Mesenchymal stem cell (in vitro differentiated cells and primary cell): ENCODE measurements around the gene ENSA. TPM values are rescaled to one million over a fixed set of nuclear protein-coding genes. Genes with fewer than 3 reads are reported as not detected.
A peak's percentile ranks its signal among the peaks of the same experiment; 100 is the strongest.

Experiments
- DNase-seq: peaks from one replicate; pipeline ENCODE4 v3.0.0-alpha.2; 2013
- H2AFZ ChIP-seq: one replicate; pipeline ENCODE4 v1.6.1; 2013; ENCODE audit warnings: low read depth, mild to moderate bottlenecking, control low read depth, inconsistent platforms, low read length, moderate library complexity
- H2AK5ac ChIP-seq: 2 replicates; pipeline ENCODE4 v1.6.1; 2013; ENCODE audit warnings: low read length, moderate library complexity, mild to moderate bottlenecking, inconsistent platforms; ENCODE audit not compliant: severe bottlenecking
- H2BK120ac ChIP-seq: one replicate; pipeline ENCODE4 v1.6.1; 2013; ENCODE audit warnings: low read depth, mild to moderate bottlenecking, inconsistent platforms, low read length, moderate library complexity
- H2BK12ac ChIP-seq, 2 experiments: one replicate each; pipeline ENCODE4 v1.6.1; 2013; ENCODE audit warnings: inconsistent platforms in 2 of 2, low read length in 2 of 2, mild to moderate bottlenecking in 2 of 2, moderate library complexity in 2 of 2, control low read depth in 1 of 2
- H2BK15ac ChIP-seq: one replicate; pipeline ENCODE4 v1.6.1; 2013; ENCODE audit warnings: mild to moderate bottlenecking, low read depth, inconsistent platforms; ENCODE audit not compliant: poor library complexity, severe bottlenecking
- H2BK5ac ChIP-seq: 2 replicates; pipeline ENCODE4 v1.6.1; 2013; ENCODE audit warnings: low read depth, mild to moderate bottlenecking, low read length, control low read depth, inconsistent platforms; ENCODE audit not compliant: poor library complexity, severe bottlenecking
- H3K14ac ChIP-seq, 2 experiments: one replicate each; pipeline ENCODE4 v1.6.1; 2013; ENCODE audit warnings: inconsistent platforms in 2 of 2, low read length in 2 of 2, control low read depth in 1 of 2, mild to moderate bottlenecking in 1 of 2, moderate library complexity in 1 of 2
- H3K18ac ChIP-seq, 2 experiments: one replicate each; pipeline ENCODE4 v1.6.1; 2013; ENCODE audit warnings: inconsistent platforms in 2 of 2, low read length in 2 of 2, control low read depth in 1 of 2, low read depth in 1 of 2, mild to moderate bottlenecking in 1 of 2
- H3K23ac ChIP-seq, 2 experiments: one replicate each; pipeline ENCODE4 v1.6.1; 2013; ENCODE audit warnings: inconsistent platforms in 2 of 2, low read length in 2 of 2, mild to moderate bottlenecking in 2 of 2, moderate library complexity in 2 of 2, control low read depth in 1 of 2
- H3K27ac ChIP-seq: 2 replicates; pipeline ENCODE4 v1.5.1; 2013; ENCODE audit warnings: mild to moderate bottlenecking, moderate library complexity, low read length, control low read depth, inconsistent platforms; ENCODE audit not compliant: poor library complexity, severe bottlenecking
- H3K27me3 ChIP-seq, 2 experiments: 2 replicates each; pipeline versions ENCODE4 v1.6.1 to v1.7.0; 2013; ENCODE audit warnings: low read length in 2 of 2, mild to moderate bottlenecking in 2 of 2, moderate library complexity in 2 of 2, control low read depth in 1 of 2, inconsistent platforms in 1 of 2; ENCODE audit not compliant: control insufficient read depth in 1 of 2, insufficient read depth in 1 of 2
- H3K36me3 ChIP-seq, 2 experiments: 2 replicates each; pipeline versions ENCODE4 v1.6.1 to v1.7.0; 2013; ENCODE audit warnings: low read length in 2 of 2, control low read depth in 1 of 2, inconsistent platforms in 1 of 2, low read depth in 1 of 2, mild to moderate bottlenecking in 1 of 2; ENCODE audit not compliant: insufficient read depth in 2 of 2, control insufficient read depth in 1 of 2
- H3K4ac ChIP-seq, 2 experiments: one replicate each; pipeline ENCODE4 v1.6.1; 2013; ENCODE audit warnings: inconsistent platforms in 2 of 2, low read length in 2 of 2, mild to moderate bottlenecking in 2 of 2, moderate library complexity in 2 of 2, control low read depth in 1 of 2, low read depth in 1 of 2
- H3K4me1 ChIP-seq: 2 replicates; pipeline ENCODE4 v1.6.1; 2013; ENCODE audit warnings: low read depth, low read length, control low read depth; ENCODE audit not compliant: control insufficient read depth, insufficient read depth
- H3K4me2 ChIP-seq: 2 replicates; pipeline ENCODE4 v1.6.1; 2013; ENCODE audit warnings: low read length, mild to moderate bottlenecking, inconsistent platforms; ENCODE audit not compliant: poor library complexity, severe bottlenecking
- H3K4me3 ChIP-seq, 2 experiments: 2 replicates each; pipeline versions ENCODE4 v1.5.1 to v1.7.0; 2013; ENCODE audit warnings: low read length in 2 of 2, mild to moderate bottlenecking in 2 of 2, control low read depth in 1 of 2, low read depth in 1 of 2; ENCODE audit not compliant: insufficient read depth in 1 of 2
- H3K79me1 ChIP-seq: replicated peaks from 2 replicates; pipeline ENCODE4 v1.6.1; 2013; ENCODE audit warnings: mild to moderate bottlenecking, control low read depth, low read length, inconsistent platforms; ENCODE audit not compliant: poor library complexity, severe bottlenecking
- H3K9ac ChIP-seq: 2 replicates; pipeline ENCODE4 v1.7.0; 2013; ENCODE audit warnings: mild to moderate bottlenecking, low read length, moderate library complexity
- H3K9me3 ChIP-seq: 2 replicates; pipeline ENCODE4 v1.7.0; 2013; ENCODE audit warnings: mild to moderate bottlenecking, low read length; ENCODE audit not compliant: control insufficient read depth
- H4K8ac ChIP-seq: one replicate; pipeline ENCODE4 v1.6.1; 2013; ENCODE audit warnings: inconsistent platforms, mild to moderate bottlenecking, low read length, moderate library complexity
- H4K91ac ChIP-seq: one replicate; pipeline ENCODE4 v1.6.1; 2013; ENCODE audit warnings: mild to moderate bottlenecking, low read length, inconsistent platforms
- WGBS: methylation state at CpG from one replicate; pipeline ENCODE4 v1.1.7; 2013; ENCODE audit warnings: mixed read lengths; 5-methylcytosine and 5-hydroxymethylcytosine counted together
- polyA plus RNA-seq, 2 experiments: library from polyadenylated mRNA; stranded (reverse); fragments of 200-250 nt; gene quantifications; one replicate each; pipeline ENCODE4 v1.2.3, GENCODE V29; 2013

ENSA gene, protein sequence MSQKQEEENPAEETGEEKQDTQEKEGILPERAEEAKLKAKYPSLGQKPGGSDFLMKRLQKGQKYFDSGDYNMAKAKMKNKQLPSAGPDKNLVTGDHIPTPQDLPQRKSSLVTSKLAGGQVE
- polyA plus RNA-seq (2013, experiment 1 of 2): 71.3 TPM
- polyA plus RNA-seq (2013, experiment 2 of 2): 71.6 TPM

DNA sequence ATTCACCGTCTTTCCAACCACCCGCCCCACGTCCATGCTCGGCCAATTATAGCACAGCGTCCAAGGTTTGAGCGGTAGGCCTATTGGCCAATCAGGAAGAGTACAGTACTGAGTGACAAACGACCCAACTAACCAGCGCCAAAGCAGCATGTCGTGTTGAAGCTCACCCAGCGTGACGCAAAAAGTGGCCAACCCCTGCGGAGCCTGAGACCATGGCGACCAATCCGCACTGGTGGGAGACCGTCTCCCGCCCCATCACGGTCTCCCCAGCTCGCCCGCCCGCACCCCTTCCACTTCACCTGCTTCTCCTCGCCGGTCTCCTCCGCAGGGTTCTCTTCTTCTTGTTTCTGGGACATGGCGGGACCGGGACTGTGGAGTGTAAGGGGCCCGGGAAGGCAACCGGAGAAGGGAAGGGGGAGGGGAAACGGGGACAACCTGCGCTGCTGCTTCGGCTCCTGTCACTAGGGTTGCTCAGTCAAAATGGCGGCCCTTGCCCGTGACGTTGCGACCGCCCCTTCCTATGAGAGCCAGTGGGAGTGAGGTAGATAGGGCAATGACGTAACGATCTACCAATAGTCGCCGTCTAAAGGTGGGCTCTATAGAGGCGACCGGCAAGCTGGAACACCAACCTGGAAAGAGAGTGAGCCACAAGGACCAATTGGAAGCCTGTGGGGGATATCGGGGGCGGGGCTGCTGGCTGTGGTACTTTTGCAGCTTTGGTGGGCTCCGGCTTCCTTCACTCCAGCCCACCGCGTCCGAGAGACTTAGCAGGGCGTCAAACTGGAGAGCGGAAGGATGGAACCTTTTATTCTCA is at the start of gene ENSA:
Gene ENSA, minus strand, starts transcription at position 498 of the 814 bp plus-strand sequence. Its CDS starts 142 bp downstream, at position 356.
- Histone ChIP-seq H3K36me3 (peaks cover 10 to 33% of the 10 kb centered on the region in 2 experiments), H3K9me3 (no peaks in the 10 kb centered on the region), H4K8ac (peak within 1 kb of the TSS; percentile 87), H3K18ac (peak within 1 kb of the TSS; percentile 64 to 89), H2BK5ac (peak within 1 kb of the TSS; percentile 50), H3K79me1 (peaks cover 17% of the 10 kb centered on the region), H4K91ac (peak within 1 kb of the TSS; percentile 34), H3K23ac (no peak within 1 kb of the TSS), H3K14ac (no peak within 1 kb of the TSS), H3K27ac (peak within 1 kb of the TSS; percentile 98), H2AK5ac (peak within 1 kb of the TSS; percentile 39), H3K4me2 (peak within 1 kb of the TSS; percentile 91), H3K4ac (no peak within 1 kb of the TSS), H3K27me3 (no peaks in the 10 kb centered on the region), H3K4me3 (peak within 1 kb of the TSS; percentile 80 to 94), H2AFZ (peak within 1 kb of the TSS; percentile 86), H2BK15ac (peak within 1 kb of the TSS; percentile 95), H2BK120ac (peak within 1 kb of the TSS; percentile 73), H3K9ac (peak within 1 kb of the TSS; percentile 93), H2BK12ac (no peak within 1 kb of the TSS), H3K4me1 (peaks cover 6% of the 10 kb centered on the region)
- peak; percentile 100 for DNase-seq
- 1% methylated on average over 40 of the region's 49 CpGs for WGBS

DNA sequence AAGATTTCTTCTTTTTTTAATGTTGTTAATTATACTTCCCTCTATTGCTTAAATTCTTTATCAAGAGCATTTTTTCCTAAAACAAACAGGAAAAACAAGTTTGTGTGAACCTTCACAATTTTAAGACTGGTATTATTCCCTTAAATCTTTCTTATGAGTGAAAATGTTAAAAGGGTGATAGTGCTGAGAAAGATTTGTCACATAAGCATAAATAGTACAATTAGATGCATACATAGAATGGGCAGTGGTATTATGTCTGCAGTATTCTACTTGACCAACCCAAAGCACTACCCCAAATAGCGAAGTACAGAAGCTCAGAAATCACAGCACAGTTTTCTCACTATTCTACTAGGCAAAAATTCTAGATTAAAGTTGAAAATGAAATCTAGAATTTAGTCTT is 49.6 kb upstream of the ENSA start:
- peaks cover 7 to 14% of the 10 kb centered on the region in 2 experiments for H3K36me3 ChIP-seq
- H3K27me3 ChIP-seq: no peaks in the 10 kb centered on the region
- no peak overlapping the region for H3K4me3 ChIP-seq
- H2BK15ac ChIP-seq: no peak overlapping the region
- no peak overlapping the region for H2BK120ac ChIP-seq
- no CpG with 5 or more reads among the region's 1 CpG for WGBS
- no peak overlapping the region for H2AFZ ChIP-seq
- H3K4me1 ChIP-seq: no peaks in the 10 kb centered on the region
- H3K9me3 ChIP-seq: no peaks in the 10 kb centered on the region
- H4K8ac ChIP-seq: no peak overlapping the region
- H3K79me1 ChIP-seq: peaks cover 18% of the 10 kb centered on the region
- H3K27ac ChIP-seq: no peak overlapping the region
- no peak overlapping the region for H3K23ac ChIP-seq
- H2BK5ac ChIP-seq: no peak overlapping the region
- no peak overlapping the region for H3K4me2 ChIP-seq
- no peak overlapping the region for H2AK5ac ChIP-seq
- H3K18ac ChIP-seq: no peak overlapping the region
- no peak for DNase-seq
- H3K14ac ChIP-seq: no peak overlapping the region
- no peak overlapping the region for H4K91ac ChIP-seq
- no peak overlapping the region for H3K4ac ChIP-seq
- H3K9ac ChIP-seq: no peak overlapping the region
- H2BK12ac ChIP-seq: no peak overlapping the region

DNA sequence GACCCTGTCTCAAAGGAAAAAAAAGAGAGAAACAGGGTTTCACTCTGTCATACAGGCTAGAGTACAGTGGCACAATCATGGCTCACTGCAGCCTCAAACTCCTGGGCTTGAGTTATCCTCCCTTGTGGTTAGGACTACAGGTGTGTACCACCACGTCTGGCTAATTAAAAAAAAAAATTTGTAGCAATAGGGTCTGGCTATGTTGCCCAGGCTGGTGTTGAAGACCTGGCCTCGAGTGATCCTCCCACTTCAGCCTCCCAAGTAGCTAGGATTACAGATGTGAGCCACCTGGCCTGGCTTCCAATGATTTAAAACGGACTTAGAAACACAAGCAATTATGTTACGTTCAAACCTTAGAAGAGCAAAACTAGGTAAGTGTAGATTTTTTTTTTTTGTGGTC is 45.5 kb upstream of the ENSA start:
- Histone ChIP-seq H3K18ac (no peak overlapping the region), H2BK15ac (no peak overlapping the region), H3K79me1 (peaks cover 15% of the 10 kb centered on the region), H3K4me2 (no peak overlapping the region), H4K91ac (no peak overlapping the region), H3K4ac (no peak overlapping the region), H2BK5ac (no peak overlapping the region), H3K14ac (no peak overlapping the region), H3K9me3 (no peaks in the 10 kb centered on the region), H3K36me3 (peaks cover 0 to 6% of the 10 kb centered on the region in 2 experiments), H3K4me1 (no peaks in the 10 kb centered on the region), H3K27ac (no peak overlapping the region), H3K4me3 (no peak overlapping the region), H4K8ac (no peak overlapping the region), H2BK12ac (no peak overlapping the region), H2BK120ac (no peak overlapping the region), H3K9ac (no peak overlapping the region), H2AK5ac (no peak overlapping the region), H2AFZ (no peak overlapping the region), H3K23ac (no peak overlapping the region), H3K27me3 (no peaks in the 10 kb centered on the region)
- 96% methylated on average over 2 of the region's 4 CpGs for WGBS
- DNase-seq: no peak

DNA sequence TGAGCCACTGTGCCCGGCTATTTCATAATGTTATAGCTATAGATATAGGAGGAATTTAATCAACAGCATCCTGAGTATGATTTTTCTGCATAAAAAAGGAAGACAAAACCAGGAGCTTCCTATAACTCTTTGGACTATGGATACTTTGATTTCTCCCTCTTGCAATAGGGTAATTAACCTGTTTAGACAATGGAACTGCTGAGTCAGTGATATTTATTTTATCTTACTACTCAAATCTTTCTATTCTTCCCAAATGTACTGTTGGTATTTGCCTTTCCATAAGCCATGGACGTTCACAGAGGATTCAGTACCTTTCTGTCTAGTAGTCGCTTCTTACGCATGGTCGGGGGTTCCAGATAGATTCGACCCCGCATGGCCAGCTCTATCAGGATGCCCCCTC is 33.9 kb upstream of the ENSA start:
- H3K79me1 ChIP-seq: peaks cover 3% of the 10 kb centered on the region
- no peak for DNase-seq
- no peak overlapping the region for H3K18ac ChIP-seq
- H3K4me3 ChIP-seq: no peak overlapping the region
- no peak overlapping the region for H3K23ac ChIP-seq
- H3K4ac ChIP-seq: no peak overlapping the region
- no peak overlapping the region for H2BK5ac ChIP-seq
- no peak overlapping the region for H4K91ac ChIP-seq
- peaks cover 4 to 33% of the 10 kb centered on the region in 2 experiments for H3K36me3 ChIP-seq
- no peak overlapping the region for H2AFZ ChIP-seq
- no peaks in the 10 kb centered on the region for H3K4me1 ChIP-seq
- H3K14ac ChIP-seq: no peak overlapping the region
- H2BK12ac ChIP-seq: no peak overlapping the region
- no peak overlapping the region for H2BK120ac ChIP-seq
- H2AK5ac ChIP-seq: no peak overlapping the region
- no peak overlapping the region for H3K27ac ChIP-seq
- H3K4me2 ChIP-seq: no peak overlapping the region
- H4K8ac ChIP-seq: no peak overlapping the region
- no peaks in the 10 kb centered on the region for H3K9me3 ChIP-seq
- no peak overlapping the region for H3K9ac ChIP-seq
- H2BK15ac ChIP-seq: no peak overlapping the region
- H3K27me3 ChIP-seq: no peaks in the 10 kb centered on the region
- WGBS: 97% methylated on average over 6 of the region's 7 CpGs
